Measurements from ENCODE around the gene SPNS1. TPM values are rescaled to one million over a fixed set of nuclear protein-coding genes. Genes with fewer than 3 reads are reported as not detected.
"Not testable (repeated sequence)": the region's sequence is repeated elsewhere in the genome, so short reads cannot be mapped to it uniquely, and the experiment has no call there.

The SPNS1 gene
- total and polyA plus RNA-seq, 2 donors (not counting 1 experiment from before 2014, with no cell fraction given) = 36.4 to 47.6 TPM

DNA sequence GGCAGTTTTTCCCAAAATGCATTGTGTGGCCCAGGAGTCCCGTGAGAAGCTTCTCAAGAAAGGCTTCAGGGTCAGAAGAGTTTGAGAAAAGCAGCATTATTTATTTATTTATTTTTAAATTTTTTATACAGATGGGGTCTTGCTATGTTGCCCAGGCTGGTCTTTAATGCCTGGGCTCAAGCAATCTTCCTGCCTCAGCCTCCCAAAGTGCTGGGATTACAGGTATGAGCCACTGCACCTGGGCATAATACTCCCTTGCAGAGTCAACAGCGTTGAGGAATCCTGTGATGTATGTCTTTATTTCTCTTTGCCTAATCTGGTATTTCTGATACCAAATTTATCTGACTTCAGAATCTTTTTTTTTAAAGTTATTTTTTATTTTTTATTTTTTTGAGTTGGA lies 25.4 kb downstream of the SPNS1 start:
- Histone ChIP-seq H3K9ac (ENCODE audit: low read length) (no peak overlapping the region), H3K9me3 (ENCODE audit: control extremely low read depth in 1 of 3, control insufficient read depth in 2 of 3, insufficient read depth in 1 of 3, low read length in 2 of 3) (no peaks in the 10 kb centered on the region), H4K20me1 (ENCODE audit: control insufficient read depth, insufficient read depth, low read length, poor library complexity, severe bottlenecking) (no peaks in the 10 kb centered on the region), H3K4me3 (ENCODE audit: control extremely low read depth in 1 of 5, extremely low read depth in 1 of 5, insufficient read depth in 1 of 5, low read depth in 2 of 5, low read length in 4 of 5) (no peak overlapping the region), H3K4me2 (replicated peaks; ENCODE audit: low read depth, low read length, poor library complexity, severe bottlenecking) (peak overlapping the region; percentile 34), H3K27me3 (replicated peaks in 1 of 4; ENCODE audit: control extremely low read depth in 1 of 4, control insufficient read depth in 3 of 4, insufficient read depth in 4 of 4, low read length in 3 of 4) (peaks cover 0 to 6% (median 0%) of the 10 kb centered on the region in 4 experiments), H2AFZ (ENCODE audit: insufficient read depth, low read depth, low read length, poor library complexity, severe bottlenecking) (no peak overlapping the region), H3K79me2 (ENCODE audit: control insufficient read depth, insufficient read depth, low read length) (no peaks in the 10 kb centered on the region), H3K4me1 (ENCODE audit: control insufficient read depth in 2 of 2, insufficient read depth in 2 of 2, low read length in 2 of 2) (peaks cover 8% of the 10 kb centered on the region in 2 donors), H3K36me3 (replicated peaks in 1 of 2; ENCODE audit: control extremely low read depth in 1 of 2, control insufficient read depth in 1 of 2, extremely low read depth in 1 of 2, insufficient read depth in 2 of 2, low read length in 1 of 2) (no peaks in the 10 kb centered on the region), H3K27ac (ENCODE audit: low read length in 2 of 2) (no peak overlapping the region)
- H3K9me3 Mint-ChIP-seq (ENCODE audit: insufficient read depth) = no peaks in the 10 kb centered on the region
- ATAC-seq (ENCODE audit: low read depth) (no peak), DNase-seq (no peak)
- peaks cover 8% of the 10 kb centered on the region for H3K4me1 Mint-ChIP-seq
- no peak overlapping the region for H3K27ac Mint-ChIP-seq
- no peak overlapping the region for H3K4me3 Mint-ChIP-seq
- ChIA-PET CTCF (no interaction called here), POLR2A (no interaction called here)
- TF ChIP-seq, protein P1, sequence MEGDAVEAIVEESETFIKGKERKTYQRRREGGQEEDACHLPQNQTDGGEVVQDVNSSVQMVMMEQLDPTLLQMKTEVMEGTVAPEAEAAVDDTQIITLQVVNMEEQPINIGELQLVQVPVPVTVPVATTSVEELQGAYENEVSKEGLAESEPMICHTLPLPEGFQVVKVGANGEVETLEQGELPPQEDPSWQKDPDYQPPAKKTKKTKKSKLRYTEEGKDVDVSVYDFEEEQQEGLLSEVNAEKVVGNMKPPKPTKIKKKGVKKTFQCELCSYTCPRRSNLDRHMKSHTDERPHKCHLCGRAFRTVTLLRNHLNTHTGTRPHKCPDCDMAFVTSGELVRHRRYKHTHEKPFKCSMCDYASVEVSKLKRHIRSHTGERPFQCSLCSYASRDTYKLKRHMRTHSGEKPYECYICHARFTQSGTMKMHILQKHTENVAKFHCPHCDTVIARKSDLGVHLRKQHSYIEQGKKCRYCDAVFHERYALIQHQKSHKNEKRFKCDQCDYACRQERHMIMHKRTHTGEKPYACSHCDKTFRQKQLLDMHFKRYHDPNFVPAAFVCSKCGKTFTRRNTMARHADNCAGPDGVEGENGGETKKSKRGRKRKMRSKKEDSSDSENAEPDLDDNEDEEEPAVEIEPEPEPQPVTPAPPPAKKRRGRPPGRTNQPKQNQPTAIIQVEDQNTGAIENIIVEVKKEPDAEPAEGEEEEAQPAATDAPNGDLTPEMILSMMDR (IDR thresholded peaks at IDR 0.05) = no peak
- TF ChIP-seq EZH2 (IDR thresholded peaks at IDR 0.05; ENCODE audit: borderline replicate concordance, insufficient read depth, low read depth, low read length, poor library complexity, severe bottlenecking) = no peak
- intact Hi-C loops (cut with micrococcal nuclease) = no loop called here
- WGBS (ENCODE audit: insufficient coverage) = no CpG with 5 or more reads among the region's 2 CpGs
- peaks cover 10% of the 10 kb centered on the region for H3K27me3 Mint-ChIP-seq

DNA sequence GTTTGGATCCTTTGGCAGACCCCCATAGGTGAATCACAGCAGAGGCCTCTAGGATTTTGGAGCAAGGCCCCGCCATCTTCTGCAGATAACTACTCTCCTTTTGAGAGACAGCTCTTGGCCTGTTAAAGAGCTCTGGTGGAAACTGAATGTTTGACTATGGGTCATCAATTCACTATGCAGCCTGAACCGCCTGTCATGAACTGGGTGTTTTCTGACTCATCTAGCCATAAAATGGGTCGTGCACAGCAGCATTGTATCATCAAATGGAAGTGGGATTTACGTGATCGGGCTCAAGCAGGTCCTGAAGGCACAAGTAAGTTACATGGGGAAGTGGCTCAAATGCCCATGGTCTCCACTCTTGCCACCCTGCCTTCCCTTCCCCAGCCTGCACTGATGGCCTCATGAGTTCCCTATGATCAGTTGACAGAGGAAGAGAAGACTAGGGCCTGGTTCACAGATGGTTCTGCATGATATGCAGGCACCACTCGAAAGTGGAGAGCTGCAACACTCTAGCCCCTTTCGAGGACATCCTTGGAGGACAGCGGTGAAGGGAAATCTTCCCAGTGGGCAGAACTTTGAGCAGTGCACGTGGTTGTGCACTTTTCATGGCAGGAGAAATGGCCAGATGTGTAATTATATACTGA lies 30.0 kb downstream of the SPNS1 start:
- H3K9ac ChIP-seq (ENCODE audit: low read length); H3K4me3 ChIP-seq (ENCODE audit: control extremely low read depth in 1 of 5, extremely low read depth in 1 of 5, insufficient read depth in 1 of 5, low read depth in 2 of 5, low read length in 4 of 5); H3K27ac ChIP-seq (ENCODE audit: low read length in 2 of 2); intact Hi-C loops (cut with micrococcal nuclease); H3K27ac Mint-ChIP-seq; ATAC-seq (ENCODE audit: low read depth); H3K9me3 Mint-ChIP-seq (ENCODE audit: insufficient read depth); H4K20me1 ChIP-seq (ENCODE audit: control insufficient read depth, insufficient read depth, low read length, poor library complexity, severe bottlenecking); H3K4me1 ChIP-seq (ENCODE audit: control insufficient read depth in 2 of 2, insufficient read depth in 2 of 2, low read length in 2 of 2); H3K79me2 ChIP-seq (ENCODE audit: control insufficient read depth, insufficient read depth, low read length); POLR2A ChIA-PET; H3K4me3 Mint-ChIP-seq; CTCF ChIA-PET; H2AFZ ChIP-seq (ENCODE audit: insufficient read depth, low read depth, low read length, poor library complexity, severe bottlenecking); DNase-seq; H3K4me2 ChIP-seq (replicated peaks; ENCODE audit: low read depth, low read length, poor library complexity, severe bottlenecking); H3K27me3 ChIP-seq (replicated peaks in 1 of 4; ENCODE audit: control extremely low read depth in 1 of 4, control insufficient read depth in 3 of 4, insufficient read depth in 4 of 4, low read length in 3 of 4); H3K9me3 ChIP-seq (ENCODE audit: control extremely low read depth in 1 of 3, control insufficient read depth in 2 of 3, insufficient read depth in 1 of 3, low read length in 2 of 3); H3K4me1 Mint-ChIP-seq; H3K36me3 ChIP-seq (replicated peaks in 1 of 2; ENCODE audit: control extremely low read depth in 1 of 2, control insufficient read depth in 1 of 2, extremely low read depth in 1 of 2, insufficient read depth in 2 of 2, low read length in 1 of 2): not testable (repeated sequence)
- peaks cover 19% of the 10 kb centered on the region for H3K27me3 Mint-ChIP-seq
- WGBS (ENCODE audit: insufficient coverage) = 68% methylated on average over 7 of the region's 9 CpGs
